ENCODE data around the gene TP53I13. TPM values are rescaled to one million over a fixed set of nuclear protein-coding genes. Genes with fewer than 3 reads are reported as not detected.

Gene TP53I13
- polyA plus RNA-seq, 1 experiment: 17.8 TPM

- CTCF ChIA-PET: interaction anchor here (0.7 to 3.3 kb wide), 19 partner anchors 9 to 475 kb away, joined by 3 to 47 read pairs (median 6); partner anchors contain the start of gene ANKRD13B
Measured at GRCh38 chr17:29618272-29619065, 50.0 kb downstream of the TP53I13 start.

GRCh38 chr17:29619251-29619650 lies 50.8 kb downstream of the TP53I13 start:
- Histone ChIP-seq H3K27ac (ENCODE audit: low read depth, low read length) (no peak overlapping the region), H3K9me3 (ENCODE audit: control insufficient read depth, insufficient read depth, low read length) (no peaks in the 10 kb centered on the region; the same call in 1 of the 2 replicates), H3K27me3 (ENCODE audit: control insufficient read depth, insufficient read depth, low read length) (no peaks in the 10 kb centered on the region), H3K4me3 (ENCODE audit: low read depth, low read length) (no peak overlapping the region)
- DNase-seq (ENCODE audit: low read depth, low spot score): no peak
- ChIA-PET CTCF (interaction anchor here (0.6 to 3.3 kb wide), 5 partner anchors 27 to 189 kb away, joined by 3 to 47 read pairs (median 6); partner anchors contain the start of gene ANKRD13B), POLR2A (no interaction called here)
- peak; percentile 39 for TF ChIP-seq CTCF (IDR thresholded peaks at IDR 0.05; ENCODE audit: low read depth, low read length)

More at GRCh38 chr17:29618272-29619065, 50.0 kb downstream of the TP53I13 start:
- Histone ChIP-seq H3K27me3 (ENCODE audit: control insufficient read depth, insufficient read depth, low read length) (no peaks in the 10 kb centered on the region), H3K9me3 (ENCODE audit: control insufficient read depth, insufficient read depth, low read length) (no peaks in the 10 kb centered on the region; the same call in 1 of the 2 replicates), H3K4me3 (ENCODE audit: low read depth, low read length) (no peak overlapping the region), H3K27ac (ENCODE audit: low read depth, low read length) (no peak overlapping the region)
- DNase-seq (ENCODE audit: low read depth, low spot score): no peak
- POLR2A ChIA-PET: no interaction called here
- TF ChIP-seq CTCF (IDR thresholded peaks at IDR 0.05; ENCODE audit: low read depth, low read length): no peak; the same call in 1 of the 2 replicates

- ChIA-PET CTCF (interaction anchor here (0.5 to 1.9 kb wide), 4 partner anchors 22 to 188 kb away, joined by 3 to 6 read pairs (median 6); no protein-coding TSS in a partner anchor), POLR2A (no interaction called here)
- Histone ChIP-seq H3K9me3 (ENCODE audit: control insufficient read depth, insufficient read depth, low read length) (no peaks in the 10 kb centered on the region; the same call in 1 of the 2 replicates), H3K4me3 (ENCODE audit: low read depth, low read length) (no peak overlapping the region), H3K27me3 (ENCODE audit: control insufficient read depth, insufficient read depth, low read length) (no peaks in the 10 kb centered on the region), H3K27ac (ENCODE audit: low read depth, low read length) (no peak overlapping the region)
- no peak for DNase-seq (ENCODE audit: low read depth, low spot score)
- no peak for TF ChIP-seq CTCF (IDR thresholded peaks at IDR 0.05; ENCODE audit: low read depth, low read length)
Measured at GRCh38 chr17:29620271-29620670, 51.8 kb downstream of the TP53I13 start.

- POLR2A ChIA-PET: no interaction called here
- DNase-seq (ENCODE audit: low read depth, low spot score): no peak
- Histone ChIP-seq H3K27me3 (ENCODE audit: control insufficient read depth, insufficient read depth, low read length) (no peaks in the 10 kb centered on the region), H3K9me3 (ENCODE audit: control insufficient read depth, insufficient read depth, low read length) (no peaks in the 10 kb centered on the region; the same call in 1 of the 2 replicates), H3K27ac (ENCODE audit: low read depth, low read length) (no peak overlapping the region), H3K4me3 (ENCODE audit: low read depth, low read length) (no peak overlapping the region; the same call in 1 of the 2 replicates)
- no peak for TF ChIP-seq CTCF (IDR thresholded peaks at IDR 0.05; ENCODE audit: low read depth, low read length)
- CTCF ChIA-PET: interaction anchor here (0.5 to 1.1 kb wide), 4 partner anchors 19 to 401 kb away, joined by 3 to 6 read pairs (median 3); no protein-coding TSS in a partner anchor
Measured at GRCh38 chr17:29620779-29621500, 52.4 kb downstream of the TP53I13 start.
